ENCODE results near the gene GPC3. TPM values are rescaled to one million over a fixed set of nuclear protein-coding genes. Genes with fewer than 3 reads are reported as not detected.
A peak's percentile ranks its signal among the peaks of the same experiment; 100 is the strongest.

The GPC3 gene
- total RNA-seq, 1 donor from 2014 or later = 628 TPM

DNA sequence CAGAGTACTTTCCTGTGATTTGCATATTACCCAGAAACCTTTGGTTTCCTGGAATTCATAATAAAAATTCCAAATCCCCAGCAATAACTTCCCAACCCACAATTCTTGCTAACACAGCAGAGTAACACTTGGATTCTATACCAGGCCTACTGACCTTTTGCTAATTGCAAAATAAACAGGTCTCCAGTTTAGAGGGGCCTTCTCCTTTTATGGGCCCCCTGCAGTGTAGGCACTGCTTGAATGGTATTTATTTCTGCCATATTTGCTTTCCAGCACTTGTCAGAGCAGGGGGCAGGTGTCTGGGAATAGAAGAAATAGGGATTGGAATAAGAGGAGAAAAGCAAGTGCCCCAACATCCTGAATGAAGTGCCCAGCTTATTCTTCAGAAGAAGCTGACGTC lies 25.3 kb upstream of the GPC3 start:
- TF ChIP-seq, protein P1, sequence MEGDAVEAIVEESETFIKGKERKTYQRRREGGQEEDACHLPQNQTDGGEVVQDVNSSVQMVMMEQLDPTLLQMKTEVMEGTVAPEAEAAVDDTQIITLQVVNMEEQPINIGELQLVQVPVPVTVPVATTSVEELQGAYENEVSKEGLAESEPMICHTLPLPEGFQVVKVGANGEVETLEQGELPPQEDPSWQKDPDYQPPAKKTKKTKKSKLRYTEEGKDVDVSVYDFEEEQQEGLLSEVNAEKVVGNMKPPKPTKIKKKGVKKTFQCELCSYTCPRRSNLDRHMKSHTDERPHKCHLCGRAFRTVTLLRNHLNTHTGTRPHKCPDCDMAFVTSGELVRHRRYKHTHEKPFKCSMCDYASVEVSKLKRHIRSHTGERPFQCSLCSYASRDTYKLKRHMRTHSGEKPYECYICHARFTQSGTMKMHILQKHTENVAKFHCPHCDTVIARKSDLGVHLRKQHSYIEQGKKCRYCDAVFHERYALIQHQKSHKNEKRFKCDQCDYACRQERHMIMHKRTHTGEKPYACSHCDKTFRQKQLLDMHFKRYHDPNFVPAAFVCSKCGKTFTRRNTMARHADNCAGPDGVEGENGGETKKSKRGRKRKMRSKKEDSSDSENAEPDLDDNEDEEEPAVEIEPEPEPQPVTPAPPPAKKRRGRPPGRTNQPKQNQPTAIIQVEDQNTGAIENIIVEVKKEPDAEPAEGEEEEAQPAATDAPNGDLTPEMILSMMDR (conservative IDR thresholded peaks at IDR 0.05) = no peak
- Mint-ChIP-seq H3K9me3 (no peaks in the 10 kb centered on the region), H3K27me3 (no peaks in the 10 kb centered on the region), H3K36me3 (no peaks in the 10 kb centered on the region), H3K4me1 (ENCODE audit: unreplicated experiment) (peaks cover 19% of the 10 kb centered on the region), H3K27ac (no peak overlapping the region), H3K4me3 (no peak overlapping the region)
- no peak for DNase-seq (ENCODE audit: extremely low spot score, unreplicated experiment)

DNA sequence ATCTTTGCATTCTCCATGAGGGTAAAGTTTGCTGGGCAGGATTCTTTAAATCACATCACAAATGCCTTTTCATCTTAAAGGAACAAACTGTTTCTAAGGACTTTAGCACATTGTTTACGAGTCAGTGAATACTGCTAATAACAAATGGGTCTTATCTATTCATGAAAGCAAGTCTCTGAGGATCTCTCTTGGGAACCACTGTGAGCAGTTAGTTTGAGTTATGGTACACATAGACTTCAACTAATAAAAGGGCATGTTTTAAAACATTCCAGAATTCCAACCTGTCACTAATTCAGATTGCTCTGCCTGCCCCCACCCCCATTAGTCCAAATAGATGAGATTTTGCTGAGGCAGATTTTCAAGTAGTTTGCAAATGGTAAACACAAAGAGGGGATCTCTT lies 22.3 kb upstream of the GPC3 start:
- no peak for DNase-seq (ENCODE audit: extremely low spot score, unreplicated experiment)
- Mint-ChIP-seq H3K27me3 (peaks cover 3% of the 10 kb centered on the region), H3K4me1 (ENCODE audit: unreplicated experiment) (peaks cover 39% of the 10 kb centered on the region), H3K9me3 (no peaks in the 10 kb centered on the region), H3K4me3 (no peak overlapping the region), H3K36me3 (no peaks in the 10 kb centered on the region), H3K27ac (no peak overlapping the region)
- TF ChIP-seq, protein P1 (conservative IDR thresholded peaks at IDR 0.05) = no peak

DNA sequence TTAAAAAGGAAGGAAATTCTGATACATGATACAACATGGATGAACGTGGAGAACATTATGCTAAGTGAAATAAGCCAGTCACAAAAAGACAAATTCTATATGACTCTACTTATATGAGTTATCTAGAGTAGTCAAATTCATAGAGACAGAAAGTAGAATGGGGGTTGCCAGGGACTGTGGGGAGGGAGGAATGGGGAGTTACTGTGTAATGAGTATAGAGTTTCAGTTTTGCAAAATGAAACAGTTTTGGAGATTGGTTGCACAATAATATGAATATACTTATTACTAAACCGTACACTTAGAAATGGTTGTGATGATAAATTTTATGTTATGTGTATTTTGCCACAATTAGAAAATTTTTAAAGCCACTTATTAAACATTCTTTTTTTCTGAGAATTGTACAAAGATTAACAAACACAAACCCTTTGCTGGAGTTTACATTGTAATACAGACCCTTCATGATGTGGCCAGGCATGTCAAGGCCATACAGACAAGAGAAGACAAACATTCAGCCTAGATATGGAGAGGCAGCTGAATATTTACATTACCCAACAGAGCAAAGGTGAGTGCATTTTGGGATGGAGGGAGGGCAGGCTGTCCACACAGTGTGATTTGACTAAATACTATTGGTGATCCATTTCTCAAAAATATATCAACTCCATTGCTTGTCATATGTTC lies 21.2 kb upstream of the GPC3 start:
- no peaks in the 10 kb centered on the region for H3K9me3 Mint-ChIP-seq
- no peak for DNase-seq (ENCODE audit: extremely low spot score, unreplicated experiment)
- peaks cover 3% of the 10 kb centered on the region for H3K27me3 Mint-ChIP-seq
- H3K4me1 Mint-ChIP-seq (ENCODE audit: unreplicated experiment) = peaks cover 40% of the 10 kb centered on the region
- TF ChIP-seq, protein P1 (conservative IDR thresholded peaks at IDR 0.05) = no peak
- no peak overlapping the region for H3K4me3 Mint-ChIP-seq
- H3K27ac Mint-ChIP-seq = no peak overlapping the region
- H3K36me3 Mint-ChIP-seq = no peaks in the 10 kb centered on the region

DNA sequence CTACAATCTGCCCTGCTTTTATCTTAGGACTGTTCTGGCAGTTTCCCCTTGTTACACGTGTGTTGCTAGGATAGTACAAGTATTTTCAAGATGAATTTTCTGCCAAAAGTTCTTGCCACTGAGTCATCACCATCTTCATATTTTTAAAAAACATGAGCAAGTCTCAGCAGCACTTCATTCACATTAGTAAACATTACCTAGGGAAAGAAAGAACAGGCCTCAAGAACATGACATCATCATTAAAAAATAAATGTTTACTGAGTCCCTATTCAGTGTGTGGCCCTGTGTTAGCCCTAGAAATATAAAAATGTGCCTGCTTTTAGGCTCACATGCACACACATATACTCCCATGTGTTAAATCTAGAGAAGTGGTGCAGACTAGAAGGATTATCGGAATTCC lies 18.7 kb upstream of the GPC3 start:
- peak overlapping the region; percentile 57 for H3K27ac Mint-ChIP-seq
- peaks cover 41% of the 10 kb centered on the region for H3K4me1 Mint-ChIP-seq (ENCODE audit: unreplicated experiment)
- no peak overlapping the region for H3K4me3 Mint-ChIP-seq
- peaks cover 5% of the 10 kb centered on the region for H3K27me3 Mint-ChIP-seq
- H3K9me3 Mint-ChIP-seq = no peaks in the 10 kb centered on the region
- DNase-seq (ENCODE audit: extremely low spot score, unreplicated experiment) = no peak
- TF ChIP-seq, protein P1 (conservative IDR thresholded peaks at IDR 0.05) = no peak
- no peaks in the 10 kb centered on the region for H3K36me3 Mint-ChIP-seq

DNA sequence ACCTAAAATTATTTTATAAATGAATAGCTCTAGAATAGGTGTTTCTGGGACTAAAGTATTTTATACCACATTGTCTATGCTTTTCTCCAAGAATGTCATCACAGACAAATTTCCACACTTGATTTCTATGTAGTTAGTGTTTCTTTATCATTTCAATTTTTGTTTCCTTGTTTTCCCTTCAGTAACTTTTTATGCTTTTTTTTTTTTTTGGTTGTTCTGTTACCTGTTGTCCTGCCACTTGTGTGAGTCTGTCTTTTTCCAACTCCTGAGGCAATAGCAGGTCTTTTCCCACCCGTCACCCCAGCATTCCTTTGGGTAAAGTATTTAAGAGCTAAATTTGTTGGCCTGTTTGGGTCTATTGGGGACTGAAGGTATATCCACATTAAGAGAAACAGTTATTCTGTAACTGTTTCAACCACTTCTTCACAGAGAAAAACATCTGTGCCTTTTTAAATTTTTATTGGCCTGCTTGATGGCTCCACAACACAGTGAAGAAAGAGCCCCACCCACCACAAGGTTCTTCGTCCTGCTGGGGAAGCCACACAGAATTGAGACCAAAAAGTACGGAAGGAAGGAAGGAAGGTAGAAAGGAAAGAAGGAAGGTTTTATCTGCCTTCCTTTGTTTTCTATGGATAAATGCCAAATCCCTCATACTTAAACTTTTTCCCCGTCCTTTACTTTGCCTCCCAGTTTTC lies 17.7 kb upstream of the GPC3 start:
- Mint-ChIP-seq H3K4me3 (peak overlapping the region; percentile 6), H3K36me3 (no peaks in the 10 kb centered on the region), H3K4me1 (ENCODE audit: unreplicated experiment) (peaks cover 50% of the 10 kb centered on the region), H3K9me3 (no peaks in the 10 kb centered on the region), H3K27ac (no peak overlapping the region), H3K27me3 (peaks cover 8% of the 10 kb centered on the region)
- DNase-seq (ENCODE audit: extremely low spot score, unreplicated experiment) = no peak
- TF ChIP-seq, protein P1 (conservative IDR thresholded peaks at IDR 0.05) = no peak

All from type B pancreatic cell (in vitro differentiated cells).